Fibroblast of skin of abdomen (primary cell): ENCODE results near the gene MMP20.

Source experiments
- DNase-seq: peaks from one replicate; pipeline ENCODE4 v3.0.0-alpha.2; 2013

The MMP20 gene

DNA sequence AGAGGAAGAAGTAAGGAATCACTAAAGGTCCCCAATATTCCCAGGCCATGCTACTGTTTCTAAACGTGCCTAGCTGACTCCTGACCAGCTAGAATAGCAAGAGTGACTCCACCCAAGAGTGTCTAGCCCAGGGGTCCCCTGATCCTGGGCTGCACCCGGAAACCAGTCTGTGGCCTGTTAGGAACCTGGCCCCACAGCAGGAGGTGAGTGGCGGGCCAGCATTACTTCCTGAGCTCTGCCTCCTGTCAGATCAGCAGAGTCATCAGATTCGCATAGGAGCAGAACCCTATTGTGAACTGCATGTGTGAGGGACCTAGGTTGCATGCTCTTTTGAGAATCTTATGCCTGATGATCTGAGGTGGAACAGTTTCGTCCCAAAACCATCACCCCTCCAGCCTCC is 2.0 kb downstream of the MMP20 start:
- DNase-seq, result no peak

DNA sequence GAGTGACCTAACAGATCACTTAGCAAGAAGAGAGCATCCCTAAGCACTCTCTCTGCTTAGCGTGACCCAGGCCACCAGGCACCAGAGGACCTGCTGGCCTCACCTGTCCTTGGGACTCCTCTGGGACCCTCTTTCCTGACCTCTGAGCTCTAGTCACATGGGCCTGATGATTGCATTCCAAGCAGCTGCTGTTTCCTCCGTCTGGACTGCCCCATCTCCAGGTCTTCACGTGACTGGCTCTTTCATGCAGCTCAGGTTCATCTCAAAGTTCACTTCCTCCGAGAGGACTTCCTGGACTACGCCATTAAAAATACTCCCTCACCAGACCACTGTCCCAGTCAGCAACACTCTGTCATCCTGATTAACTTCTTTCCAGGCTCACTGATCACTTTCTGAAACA is 2.9 kb downstream of the MMP20 start:
- DNase-seq, result no peak

DNA sequence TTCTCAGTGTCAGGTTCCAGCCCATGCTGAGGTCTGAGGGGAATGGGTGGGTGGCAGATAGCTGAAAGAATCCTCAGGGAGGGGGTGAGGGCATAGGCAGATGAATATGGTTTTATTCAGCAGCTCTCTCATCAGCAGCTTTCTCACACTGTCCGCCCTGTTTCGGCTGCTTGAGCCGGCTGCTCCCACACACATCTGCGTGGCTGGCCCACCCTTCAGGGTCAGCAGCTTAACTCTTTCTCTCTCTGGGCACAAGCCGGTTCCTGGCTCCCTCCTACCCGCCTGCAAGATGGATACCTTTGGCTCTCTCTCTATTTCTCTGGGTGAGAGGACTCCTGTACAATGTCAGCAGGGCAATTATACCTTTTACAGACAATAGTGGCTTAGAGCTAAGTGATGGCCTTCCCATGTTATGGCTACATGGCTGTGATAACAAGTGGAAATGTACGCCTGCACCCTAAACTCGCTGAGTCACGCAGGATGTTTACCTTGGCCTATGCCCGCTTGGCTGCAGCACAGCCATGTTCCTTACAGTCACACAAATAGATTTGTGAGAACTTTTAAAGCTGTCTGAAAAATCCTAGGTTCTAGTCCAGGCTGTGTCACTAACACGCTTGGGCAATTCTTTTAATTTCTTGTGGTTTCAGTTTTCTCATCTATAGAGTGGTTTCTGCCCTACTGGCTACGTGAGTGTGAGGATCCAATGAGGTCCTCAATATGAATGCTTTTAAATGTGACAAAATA is 4.1 kb downstream of the MMP20 start:
- DNase-seq, result no peak

DNA sequence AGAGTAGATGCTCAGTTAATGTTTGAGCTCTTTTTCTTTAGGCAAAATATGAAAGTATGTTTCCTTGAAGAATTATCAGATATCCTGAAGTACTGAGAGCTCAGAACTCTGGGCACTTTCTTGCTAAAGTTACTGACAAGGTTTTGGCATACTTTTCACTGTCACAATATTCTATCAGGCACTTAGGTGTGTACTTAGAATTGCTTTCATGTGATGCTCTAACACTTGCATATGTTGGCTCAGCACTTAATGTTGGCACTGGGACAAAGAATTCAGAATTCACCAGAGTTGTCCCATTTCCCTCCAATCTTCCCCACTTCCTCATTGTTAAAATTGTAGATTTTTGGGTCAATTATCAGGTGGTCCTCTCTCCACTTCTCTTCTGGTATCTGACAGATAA is 5.0 kb downstream of the MMP20 start:
- DNase-seq, result no peak

DNA sequence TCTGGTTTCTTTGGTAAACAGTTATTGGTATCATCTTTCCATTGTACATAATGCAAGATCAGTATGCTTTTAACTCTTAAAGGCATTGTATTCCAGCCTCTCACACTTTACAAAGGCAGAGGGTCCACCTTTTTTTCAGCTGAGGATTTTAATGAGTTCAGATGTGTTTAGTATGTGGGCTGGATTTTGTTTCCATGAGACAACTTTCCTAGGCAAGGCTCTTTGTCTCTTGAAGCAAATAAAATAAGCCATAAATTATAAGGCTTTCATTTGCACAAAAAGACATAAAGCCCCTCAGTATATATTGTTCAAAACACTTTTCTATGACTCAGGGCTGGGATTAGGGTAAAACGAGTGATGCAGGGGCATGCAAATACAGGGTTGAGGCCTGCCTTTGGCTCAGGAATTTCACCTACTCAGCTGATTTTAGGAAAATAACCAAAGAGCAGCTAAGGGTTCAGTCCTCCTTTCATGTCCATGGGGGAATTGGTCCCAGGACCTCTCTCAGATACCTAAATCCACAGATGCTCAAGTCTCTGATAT is 7.6 kb downstream of the MMP20 start:
- DNase-seq, result no peak

DNA sequence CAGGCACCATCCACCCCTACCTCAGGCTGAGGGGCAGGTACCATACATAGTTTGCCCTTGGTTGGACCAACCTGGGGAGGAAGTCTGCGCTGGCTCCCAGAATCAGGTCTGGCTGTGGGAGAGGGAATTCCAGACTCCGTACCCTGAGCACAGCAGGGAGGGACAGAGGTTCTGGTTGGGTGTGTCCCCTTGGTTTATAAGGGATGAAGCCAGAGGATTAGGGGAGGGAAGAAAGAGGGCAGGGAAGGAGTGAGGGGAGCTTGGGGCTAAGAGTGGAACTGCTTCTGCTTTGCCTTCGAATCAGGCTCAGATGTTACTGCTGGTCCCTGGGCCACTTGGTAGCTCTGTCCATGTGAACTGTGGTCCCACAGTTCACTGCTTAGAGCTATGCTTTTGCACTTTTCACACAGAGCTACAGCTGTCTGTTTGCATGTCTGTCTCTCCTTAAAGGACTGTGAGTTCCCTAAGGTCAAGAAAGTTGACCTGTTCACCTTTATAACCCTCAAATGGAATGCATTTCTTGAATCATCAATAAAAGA is 9.2 kb downstream of the MMP20 start:
- no peak for DNase-seq

DNA sequence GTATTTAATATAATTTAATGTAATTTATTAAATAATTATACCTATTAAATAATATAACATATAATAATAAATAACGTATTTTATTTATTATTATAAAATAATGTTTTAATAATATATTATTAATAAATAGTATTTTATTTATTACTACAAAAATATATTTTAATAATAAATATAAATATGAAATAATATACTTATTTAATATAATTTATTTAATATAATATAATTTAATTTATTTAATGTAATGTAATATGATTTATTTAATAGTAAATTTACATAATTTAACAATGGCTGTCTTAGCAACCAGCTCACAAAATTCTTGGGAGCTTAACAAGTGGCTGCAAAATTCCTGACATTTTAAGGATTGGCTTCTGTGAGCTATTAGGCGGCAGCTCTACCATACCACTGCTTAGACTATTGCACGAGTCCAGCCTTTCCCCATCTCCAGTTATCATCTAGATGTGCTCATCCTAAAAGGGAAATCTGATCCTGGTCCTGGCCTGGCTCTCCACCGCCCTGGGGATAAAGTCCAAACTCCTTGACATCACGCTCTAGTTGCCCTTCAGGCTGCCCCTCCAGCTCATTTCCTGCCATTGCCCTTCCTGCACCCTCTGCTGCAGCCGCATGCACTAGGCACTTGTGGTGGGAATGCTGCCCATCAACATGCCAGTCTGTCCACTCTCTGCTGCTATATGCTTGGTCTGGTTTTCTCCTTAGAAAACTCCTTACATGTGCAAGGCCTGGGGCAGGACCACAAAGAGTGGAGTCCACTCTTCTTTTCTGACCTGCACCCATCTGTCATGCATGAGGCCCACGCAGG is 9.8 kb downstream of the MMP20 start:
- no peak for DNase-seq

DNA sequence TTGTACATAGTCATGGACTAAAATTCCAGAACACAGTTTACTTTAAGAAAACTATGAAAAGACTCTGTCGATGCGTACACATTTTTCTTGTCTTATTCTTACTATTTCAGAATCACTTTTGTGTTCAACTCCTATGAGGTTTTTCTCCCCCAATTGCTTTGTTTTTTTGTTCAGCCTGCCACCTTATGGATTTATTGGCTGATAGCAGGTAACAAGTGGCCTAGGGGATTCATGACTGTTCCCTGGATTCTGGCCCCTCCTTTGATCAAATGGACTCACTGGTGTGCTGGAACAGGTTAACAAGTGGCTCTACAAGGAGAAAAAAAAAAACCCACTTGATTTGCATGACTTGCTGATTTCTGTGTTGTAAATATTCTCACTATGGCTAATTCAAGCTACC is 10.6 kb downstream of the MMP20 start:
- DNase-seq, result no peak

DNA sequence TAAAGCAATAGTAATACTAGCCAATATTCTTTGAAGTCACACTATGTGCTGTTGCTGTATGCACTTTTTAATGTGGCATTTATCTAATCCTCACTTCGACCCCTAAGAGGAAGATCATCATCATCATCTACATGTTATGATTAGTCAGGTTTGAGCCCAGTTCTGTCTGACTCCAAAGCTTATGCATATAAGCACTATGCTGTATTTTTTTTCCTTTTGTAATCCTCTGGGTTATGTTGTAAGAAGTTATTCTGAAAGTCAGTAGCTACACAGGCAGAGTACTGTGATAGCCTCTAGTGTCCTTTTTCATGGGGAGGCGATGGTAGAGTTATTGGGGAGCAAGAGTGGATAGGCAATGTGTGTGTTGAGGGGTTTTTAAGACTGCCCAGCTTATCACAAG is 11.1 kb downstream of the MMP20 start:
- no peak for DNase-seq

DNA sequence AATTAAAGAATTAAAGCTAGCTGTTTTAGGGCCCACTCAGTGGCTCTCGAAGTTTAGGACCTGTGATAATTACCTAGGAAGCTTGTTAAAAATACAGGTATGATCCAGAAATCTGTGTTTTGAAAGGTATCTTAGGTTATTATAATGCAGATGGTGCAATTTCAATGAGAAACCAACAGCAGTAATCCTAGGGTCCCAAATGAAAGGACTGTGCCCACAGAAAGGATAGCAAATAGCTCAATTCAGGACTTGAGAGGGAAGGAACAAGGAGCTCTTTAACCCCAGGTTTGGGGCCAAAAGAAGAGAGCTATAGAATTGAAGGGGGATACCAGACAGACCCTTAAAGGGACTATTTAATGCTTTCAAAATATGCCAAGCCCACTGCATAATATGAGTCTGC is 11.7 kb downstream of the MMP20 start:
- no peak for DNase-seq

DNA sequence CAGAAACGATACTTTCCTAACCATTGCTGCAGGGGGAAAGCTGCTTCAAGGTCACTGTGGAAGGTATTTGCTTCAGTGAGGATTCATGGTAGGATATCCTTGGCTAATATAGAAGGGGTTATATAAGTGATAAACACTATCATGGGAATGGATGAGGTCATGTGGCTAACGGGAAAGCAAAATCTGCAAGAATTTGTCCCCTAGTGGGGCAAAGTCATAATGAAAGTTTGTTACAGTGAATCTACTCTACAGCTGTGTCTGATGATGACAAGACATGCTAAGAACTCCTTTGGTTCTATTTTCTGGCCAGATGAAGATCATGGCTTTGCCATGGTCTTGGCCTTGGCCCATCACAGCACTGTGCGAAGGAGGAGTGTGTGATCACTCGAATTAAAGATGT is 13.8 kb downstream of the MMP20 start:
- no peak for DNase-seq

DNA sequence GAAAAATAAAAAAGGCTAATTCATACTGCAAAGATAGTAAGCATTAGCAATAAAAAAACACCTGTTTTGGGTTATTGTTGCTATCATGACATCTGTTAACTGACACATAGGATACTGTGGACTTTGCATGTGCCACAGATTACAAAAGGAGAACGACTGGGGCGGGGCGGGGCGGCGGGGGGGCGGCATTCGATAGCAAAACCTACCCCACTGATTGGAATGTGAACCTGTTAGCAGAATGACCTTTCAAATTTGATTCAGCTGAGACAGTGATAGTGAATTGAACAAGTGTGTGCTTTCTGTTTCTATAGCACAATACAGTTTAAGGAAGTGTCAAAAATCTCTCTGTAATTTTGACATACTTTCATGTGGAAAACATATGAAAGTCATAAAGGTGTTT is 14.9 kb downstream of the MMP20 start:
- no peak for DNase-seq

DNA sequence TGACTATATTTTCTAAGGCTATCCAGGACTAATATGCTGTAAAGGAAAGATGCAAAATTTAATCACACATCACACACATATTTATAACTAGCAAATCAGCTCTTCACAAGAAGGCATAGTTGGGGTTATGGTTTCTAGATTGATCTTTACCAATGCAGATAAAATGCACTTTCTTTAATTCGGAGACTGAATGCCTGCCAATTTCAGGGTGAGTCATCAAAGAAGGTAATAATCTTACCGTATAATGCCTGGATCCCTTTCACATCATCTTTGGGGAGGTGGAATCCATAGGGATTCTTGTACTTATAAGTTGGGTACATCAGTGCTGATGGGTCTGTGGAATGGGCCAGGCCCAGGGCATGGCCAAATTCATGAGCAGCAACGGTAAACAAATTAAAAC is 16.4 kb downstream of the MMP20 start:
- DNase-seq, result no peak

DNA sequence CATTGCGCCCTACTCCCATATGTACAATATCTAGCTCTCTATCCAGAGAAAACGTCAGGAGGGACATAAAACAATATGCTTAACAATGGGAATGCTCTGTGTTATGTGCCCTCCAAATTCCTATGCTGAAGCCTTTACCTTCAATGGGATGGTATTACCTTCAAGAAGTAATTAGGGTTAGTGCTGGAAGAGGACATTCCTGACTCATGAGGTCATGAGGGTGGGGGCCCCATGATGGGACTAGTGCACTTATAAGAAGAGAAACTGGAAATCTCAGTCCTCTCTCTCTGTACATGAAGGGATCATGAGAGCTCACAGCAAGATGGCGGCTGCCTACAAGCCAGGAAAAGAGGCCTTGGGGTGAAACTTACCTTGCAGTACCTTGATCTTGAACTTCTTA is 20.3 kb downstream of the MMP20 start:
- no peak for DNase-seq

DNA sequence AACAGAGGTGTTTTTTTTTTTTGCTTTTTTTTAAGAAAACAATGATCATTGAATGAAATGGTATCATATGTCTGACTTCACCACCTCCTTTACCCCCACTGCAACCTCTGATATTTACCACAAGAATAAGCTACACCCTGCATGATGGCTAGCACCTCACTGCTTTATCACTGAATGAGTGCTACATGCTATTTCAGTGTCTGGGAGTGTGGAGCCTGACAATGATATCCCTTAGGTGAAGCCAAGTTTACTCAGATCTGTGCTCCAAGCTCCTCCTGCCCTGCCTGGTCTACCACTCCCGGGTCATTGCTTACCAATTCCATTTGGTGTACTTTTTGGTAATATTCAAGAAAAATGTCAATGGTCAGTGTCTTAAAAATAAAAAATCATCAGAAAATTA is 21.1 kb downstream of the MMP20 start:
- no peak for DNase-seq

DNA sequence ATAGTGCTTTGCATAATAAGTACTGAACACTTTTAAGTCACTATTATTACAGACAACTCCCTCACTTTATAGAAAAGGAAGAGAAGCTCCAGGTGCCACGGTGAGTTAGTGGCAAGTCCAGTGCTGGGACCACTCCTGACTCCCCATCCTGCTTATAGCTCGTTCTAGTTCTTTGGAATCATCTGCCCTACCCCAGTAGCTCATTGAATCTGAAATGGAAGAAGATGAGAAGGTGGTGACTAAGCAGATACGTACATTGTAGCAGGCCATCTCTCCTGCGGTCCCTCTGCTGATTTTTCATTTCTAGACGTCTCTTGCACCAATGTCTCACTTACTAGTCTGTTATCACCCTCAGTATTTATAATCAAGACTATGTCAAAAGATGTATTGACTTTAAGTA is 21.6 kb downstream of the MMP20 start:
- no peak for DNase-seq

DNA sequence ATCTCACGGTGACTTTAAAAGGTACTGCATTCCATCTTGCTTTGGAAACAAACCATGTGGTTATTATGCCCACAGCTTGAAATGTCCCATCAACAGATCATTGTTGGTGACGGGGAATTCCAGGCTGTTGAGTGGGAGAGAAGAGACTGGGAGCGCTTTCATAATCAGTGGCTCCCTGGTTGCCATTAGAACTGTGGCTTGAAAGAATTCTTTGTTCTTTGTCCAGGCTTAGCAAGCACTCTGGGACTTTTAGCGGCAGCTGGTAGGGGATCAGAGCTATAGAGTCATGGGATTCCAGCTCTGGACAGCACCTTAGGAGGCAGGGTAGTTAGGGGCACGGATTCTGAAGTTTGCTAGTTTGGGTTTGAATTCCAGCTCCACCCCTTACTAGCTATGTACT is 22.0 kb downstream of the MMP20 start:
- DNase-seq, result peak; percentile 60

DNA sequence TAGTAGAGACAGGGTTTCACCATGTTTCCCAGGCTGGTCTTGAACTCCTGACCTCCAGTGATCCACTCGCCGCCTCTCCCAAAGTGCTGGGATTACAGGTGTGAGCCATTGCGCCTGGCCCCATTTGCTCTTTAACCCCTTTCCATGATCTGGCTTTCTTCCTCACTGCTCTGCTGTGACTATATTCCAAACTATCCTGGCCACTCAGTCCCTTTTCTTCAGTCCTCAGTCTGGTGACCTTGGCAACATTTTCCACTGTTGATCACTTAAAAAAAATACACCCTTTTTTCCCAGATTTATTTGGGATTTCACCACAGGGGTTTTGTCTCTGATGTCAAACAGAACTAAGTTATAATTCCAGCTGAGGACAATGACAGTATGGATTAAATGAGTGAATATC is 24.5 kb downstream of the MMP20 start:
- no peak for DNase-seq

DNA sequence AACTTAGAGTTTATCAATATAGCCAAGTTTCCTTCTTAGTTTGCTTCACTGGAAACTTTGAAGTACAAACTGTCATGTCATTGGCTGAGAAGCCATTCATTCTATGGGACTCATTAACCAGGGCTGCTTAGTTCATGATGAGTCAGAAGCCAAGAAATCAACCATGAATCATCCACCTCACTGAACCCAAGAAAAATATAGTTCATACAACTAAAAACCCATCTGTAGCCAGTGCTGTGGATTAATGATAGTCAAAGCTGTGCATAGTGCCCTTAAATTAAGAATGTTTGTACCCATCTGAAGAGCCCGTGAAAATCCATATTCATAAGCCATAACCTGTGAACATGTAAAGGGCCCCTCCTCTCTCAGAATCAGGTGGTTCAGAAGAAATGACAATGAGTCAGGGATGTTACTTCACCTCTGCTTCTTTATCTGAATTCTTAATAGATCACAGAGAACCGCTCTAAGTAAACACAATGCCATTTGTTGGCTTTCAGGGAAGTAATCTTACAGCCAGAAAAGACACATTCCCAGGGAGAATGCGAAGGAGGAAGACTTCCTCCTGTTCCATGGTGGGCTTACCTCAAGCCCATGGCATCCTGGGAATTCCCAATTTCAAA is 25.4 kb downstream of the MMP20 start:
- peak; percentile 88 for DNase-seq

DNA sequence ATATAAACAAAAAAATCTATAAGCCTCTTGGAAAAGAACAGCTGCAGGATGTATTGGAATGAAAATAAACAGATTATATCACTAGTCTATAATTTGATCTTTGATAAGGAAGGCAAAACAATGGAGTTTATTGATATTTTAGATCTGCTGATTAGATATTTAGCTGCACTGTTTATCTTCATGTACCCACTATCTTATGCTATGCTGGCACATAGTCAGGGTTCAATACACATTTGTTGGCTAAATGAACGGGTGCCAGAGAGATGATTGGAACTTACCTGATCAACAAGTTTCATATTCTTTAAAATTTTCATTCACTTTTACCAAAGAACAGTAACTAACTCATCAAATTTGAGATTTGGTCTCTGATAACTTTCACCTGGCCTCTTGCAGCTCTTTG is 26.9 kb downstream of the MMP20 start:
- DNase-seq, result no peak

DNA sequence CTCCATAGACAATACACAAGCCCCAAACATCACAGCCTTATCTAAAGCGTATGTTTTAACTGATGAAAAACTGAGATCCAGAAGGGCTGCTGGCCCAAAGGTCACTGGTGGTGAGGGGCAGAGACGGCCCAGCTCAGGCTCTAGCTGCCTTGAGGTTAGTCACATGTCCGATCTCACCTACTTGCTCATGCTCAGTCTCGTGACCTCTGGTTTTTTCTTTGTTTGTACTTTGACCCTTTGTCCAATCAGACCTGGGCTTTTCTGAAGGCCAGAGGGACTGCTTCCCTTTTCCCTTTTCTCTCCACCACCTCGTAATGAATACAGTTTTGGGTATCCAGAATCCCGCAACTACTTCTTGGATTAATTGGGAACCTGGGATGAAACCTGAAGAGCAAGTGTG is 28.6 kb downstream of the MMP20 start:
- DNase-seq, result no peak

DNA sequence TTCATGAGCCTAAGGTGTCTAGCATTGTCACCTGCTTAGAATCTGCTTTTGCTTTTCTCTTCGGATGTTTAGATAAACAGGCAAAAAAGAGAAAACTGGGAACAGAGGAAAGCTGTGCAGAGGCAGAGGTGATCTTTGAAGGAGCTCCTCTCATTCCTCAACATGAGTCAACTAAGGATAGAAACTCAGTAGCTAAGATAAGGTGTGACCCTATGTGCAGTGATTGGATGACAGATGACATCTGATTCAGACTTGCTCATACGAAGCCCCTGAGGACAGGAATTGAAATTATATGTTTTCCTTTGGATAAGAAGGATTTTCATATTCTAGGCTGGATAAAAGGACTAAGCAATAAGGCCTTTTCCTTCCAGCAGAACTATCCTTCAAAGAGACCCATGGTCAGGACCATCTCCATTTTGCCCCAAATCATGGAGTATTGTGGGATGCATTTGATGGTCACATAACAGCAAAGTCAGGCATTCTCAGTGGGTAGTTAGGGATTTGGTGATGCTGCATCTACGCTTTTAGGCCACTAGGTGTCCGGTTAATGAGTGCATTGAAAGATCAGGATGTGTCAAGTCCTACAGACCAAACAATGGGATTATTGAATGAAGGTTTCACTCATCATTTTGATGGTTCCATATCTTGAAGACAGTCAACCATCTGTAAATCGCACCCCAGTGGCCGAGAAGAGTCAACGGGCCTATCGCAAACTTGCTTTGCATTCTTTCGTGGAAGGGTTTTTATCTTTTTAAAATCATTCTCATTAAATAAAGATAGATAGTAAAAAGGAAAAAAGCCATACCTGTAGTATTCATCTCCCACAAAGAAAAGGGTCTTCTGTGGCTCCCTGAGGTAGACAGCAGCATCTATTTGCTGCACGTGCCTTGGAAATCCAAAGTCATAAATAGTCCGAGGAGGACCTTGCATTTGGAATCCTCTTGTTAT is 32.2 kb downstream of the MMP20 start:
- peak; percentile 6 for DNase-seq
